WTC11 (cell line): Measurements from ENCODE around the gene SARM1. TPM values are rescaled to one million over a fixed set of nuclear protein-coding genes. Genes with fewer than 3 reads are reported as not detected.

Source experiments
- microRNA-seq: library from miRNA; unstranded; fragments of <30 nt; microRNA quantifications from one replicate; pipeline ENCODE4 v1.2.0, GENCODE V29; 2022; ENCODE audit warnings: borderline number of aligned reads
- total RNA-seq: library from RNA; stranded (reverse); gene quantifications from 3 replicates; pipeline ENCODE4 v1.2.3, GENCODE V29; 2021

SARM1 gene
- total RNA-seq, 1 experiment from 2014 or later = 3.8 TPM

Small RNAs within 50 kb of the gene (microRNA-seq; reads per million reads assigned to microRNA genes)
- gene MIR4723 = 2.1 reads per million

Other genes starting within 250 kb of the SARM1 start
- gene TMEM97, start 52.5 kb upstream of the SARM1 start, total RNA-seq = 68.0 to 86.5 TPM (median 83.1 TPM) in 3 replicates
- 17.6 to 19.3 TPM (median 18.3 TPM) in 3 replicates for gene IFT20, start 36.2 kb upstream of the SARM1 start, total RNA-seq
- 16.9 to 21.3 TPM (median 17.1 TPM) in 3 replicates for gene TNFAIP1, start 35.9 kb upstream of the SARM1 start, total RNA-seq
- gene POLDIP2, start 14.2 kb upstream of the SARM1 start, total RNA-seq = 79.2 to 85.4 TPM (median 79.7 TPM) in 3 replicates
- gene SEBOX, start 6.5 kb upstream of the SARM1 start, total RNA-seq = not detected in 3 replicates
- 0.82 to 1.6 TPM (median 1.3 TPM) in 3 replicates for gene VTN, start 1.4 kb upstream of the SARM1 start, total RNA-seq
- gene SLC46A1, start 34.5 kb downstream of the SARM1 start, total RNA-seq = 5.7 to 6.7 TPM (median 6.6 TPM) in 3 replicates
- gene SLC13A2, start 102.0 kb downstream of the SARM1 start, total RNA-seq = not detected in 3 replicates
- not detected in 3 replicates for gene FOXN1, start 134.7 kb downstream of the SARM1 start, total RNA-seq
- gene UNC119, start 180.9 kb downstream of the SARM1 start, total RNA-seq = 53.3 to 59.6 TPM (median 54.6 TPM) in 3 replicates
- 50.6 to 55.0 TPM (median 54.6 TPM) in 3 replicates for gene PIGS, start 199.8 kb downstream of the SARM1 start, total RNA-seq
- 73.5 to 95.7 TPM (median 94.2 TPM) in 3 replicates for gene ALDOC, start 205.2 kb downstream of the SARM1 start, total RNA-seq
- gene SPAG5, start 227.3 kb downstream of the SARM1 start, total RNA-seq = 120 to 146 TPM (median 125 TPM) in 3 replicates
- gene RSKR, start 242.5 kb downstream of the SARM1 start, total RNA-seq = 23.7 to 28.0 TPM (median 25.6 TPM) in 3 replicates